GM19463 (cell line): ENCODE measurements around the gene IFNG-AS1.

Experiments used
- ATAC-seq: cut with Tn5 transposase; IDR thresholded peaks from one replicate; pipeline ENCODE4 v1.9.1; 2021; ENCODE audit warnings: mild to moderate bottlenecking, moderate library complexity; ENCODE audit not compliant: unreplicated experiment

Gene IFNG-AS1

DNA sequence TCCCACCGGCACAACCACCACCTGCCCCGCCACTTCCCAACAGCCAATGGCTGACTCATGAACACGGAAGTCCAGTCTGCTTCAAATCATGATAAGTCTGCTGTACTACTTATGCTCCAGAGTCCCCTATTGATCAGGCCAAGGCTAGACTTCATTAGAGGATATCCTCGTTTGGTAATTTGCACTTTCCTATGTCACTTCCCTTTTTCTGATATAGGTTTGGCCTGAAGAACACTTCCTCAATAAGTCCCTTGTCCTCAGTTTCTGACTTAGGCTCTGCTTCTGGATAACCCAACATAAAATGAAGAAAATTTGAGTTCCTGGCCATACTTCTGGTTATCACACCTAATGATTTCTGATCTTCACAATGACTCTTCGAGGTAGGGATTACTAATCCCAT, 45.3 kb downstream of the IFNG-AS1 start:
- no peak for ATAC-seq

DNA sequence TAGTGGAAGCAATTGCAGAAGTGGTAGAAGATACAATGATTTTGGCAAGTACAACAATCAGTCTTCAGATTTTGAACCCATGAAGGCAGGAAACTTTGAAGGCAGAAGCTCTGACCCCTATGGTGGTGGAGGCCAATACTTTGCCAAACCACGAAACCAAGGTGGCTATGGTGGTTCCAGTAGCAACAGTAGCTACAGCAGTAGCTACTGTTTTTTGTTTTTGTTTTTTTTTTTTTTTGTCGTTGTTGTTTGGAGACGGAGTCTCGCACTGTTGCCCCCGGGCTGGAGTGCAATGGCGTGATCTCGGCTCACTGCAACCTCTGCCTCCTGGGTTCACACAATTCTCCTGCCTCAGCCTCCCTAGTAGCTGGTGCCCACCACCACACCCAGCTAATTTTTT, 47.4 kb downstream of the IFNG-AS1 start:
- ATAC-seq: no peak

DNA sequence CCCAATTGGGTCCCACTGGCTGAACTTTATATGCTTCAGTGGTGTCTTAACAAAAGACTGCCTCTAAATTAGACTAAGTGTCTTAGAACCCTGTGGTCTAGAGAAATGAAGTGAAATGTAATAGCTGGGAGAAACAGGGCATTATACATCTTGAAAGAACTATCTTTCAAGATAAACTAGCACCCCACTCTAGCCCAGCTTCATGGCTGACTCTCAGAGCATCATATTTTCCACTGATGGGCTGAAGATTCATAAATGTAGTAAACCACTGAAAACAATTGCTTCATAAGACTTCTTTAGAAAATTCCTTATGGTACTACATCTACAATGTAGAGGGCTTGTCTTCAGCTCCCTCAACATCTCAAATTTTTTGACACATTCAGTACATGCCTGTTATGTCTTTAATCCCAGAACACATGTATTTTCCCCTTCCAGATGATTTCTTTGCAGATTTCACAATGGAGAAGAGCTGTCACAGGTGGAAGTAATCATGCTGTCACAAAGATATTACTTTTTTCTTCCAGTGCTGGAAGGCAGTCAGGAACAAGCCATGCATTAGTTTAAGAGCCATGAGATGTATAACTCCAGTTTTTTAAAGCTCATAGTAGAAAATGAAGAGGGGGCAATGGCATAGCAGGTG, 48.5 kb downstream of the IFNG-AS1 start:
- no peak for ATAC-seq

DNA sequence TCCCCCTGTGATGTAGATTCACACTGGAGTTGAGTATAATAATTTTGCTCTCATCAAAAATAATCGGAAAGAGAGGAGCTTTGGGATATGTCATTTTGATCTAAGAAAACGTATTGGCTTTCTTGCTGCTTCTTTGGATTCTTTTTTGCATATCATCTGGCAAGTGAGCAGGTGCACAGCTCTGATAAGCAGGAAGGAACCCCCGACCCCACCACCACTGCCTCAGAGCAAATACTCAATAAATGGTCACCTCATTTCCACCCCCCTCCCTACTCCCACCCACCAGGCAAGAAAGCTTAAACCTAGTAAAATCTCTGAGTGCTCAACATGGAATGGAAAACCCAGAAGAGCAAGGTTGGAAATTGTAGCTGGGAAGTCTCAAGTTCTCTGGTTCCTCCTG, 49.4 kb downstream of the IFNG-AS1 start:
- no peak for ATAC-seq

DNA sequence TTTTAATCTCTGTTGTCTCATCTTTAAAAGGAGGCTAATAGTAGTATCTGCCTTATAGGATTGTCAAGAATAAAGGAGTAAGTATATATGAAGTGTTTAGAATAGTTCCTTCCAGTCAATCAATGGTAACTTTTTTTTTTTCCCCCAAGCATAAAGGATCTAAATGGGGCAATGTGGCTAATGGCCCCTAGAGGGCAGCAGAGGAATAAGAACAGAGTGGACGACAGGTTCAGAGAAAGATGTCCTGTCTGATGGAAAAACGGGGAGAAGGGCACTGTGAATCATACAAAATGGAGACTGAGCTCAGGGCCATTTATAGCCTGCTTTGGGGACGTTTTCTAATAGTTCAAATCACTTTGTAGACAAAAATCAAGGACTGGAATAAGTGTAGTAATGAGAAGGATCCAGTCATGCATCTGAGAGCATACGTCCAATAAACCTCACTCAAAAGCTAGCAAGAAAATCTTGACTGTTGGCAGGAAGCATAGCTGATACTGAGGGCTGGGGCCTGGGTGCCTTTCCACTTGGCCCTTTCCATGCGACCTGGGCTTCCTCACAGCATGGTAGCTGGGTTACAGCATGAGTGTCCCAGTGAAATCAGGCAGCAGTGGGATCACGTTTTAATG, 51.3 kb downstream of the IFNG-AS1 start:
- ATAC-seq: peak; percentile 38

DNA sequence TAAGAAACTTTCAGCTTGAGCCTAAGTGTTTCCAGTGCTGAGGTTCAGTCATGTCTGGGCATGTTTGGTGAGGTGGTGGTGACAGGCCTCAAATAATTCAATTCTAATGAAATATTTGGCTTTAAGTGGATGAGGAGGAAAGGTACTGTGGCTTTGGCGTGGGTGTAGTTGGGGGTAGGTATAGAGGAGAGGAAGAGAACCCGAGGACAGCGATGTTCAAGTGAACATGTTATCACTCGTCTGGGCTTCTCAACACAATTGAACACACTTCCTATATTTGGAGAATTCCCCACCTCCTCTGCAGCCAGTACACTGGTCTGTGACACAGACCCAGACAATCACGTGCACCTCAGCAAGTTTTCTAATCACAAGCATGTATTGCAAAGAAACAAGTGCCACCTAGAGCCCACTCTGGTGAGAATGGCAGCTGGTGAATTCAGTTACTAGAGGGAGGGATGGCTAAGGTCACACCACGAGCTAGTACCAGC, 53.0 kb downstream of the IFNG-AS1 start:
- ATAC-seq: peak; percentile 77

DNA sequence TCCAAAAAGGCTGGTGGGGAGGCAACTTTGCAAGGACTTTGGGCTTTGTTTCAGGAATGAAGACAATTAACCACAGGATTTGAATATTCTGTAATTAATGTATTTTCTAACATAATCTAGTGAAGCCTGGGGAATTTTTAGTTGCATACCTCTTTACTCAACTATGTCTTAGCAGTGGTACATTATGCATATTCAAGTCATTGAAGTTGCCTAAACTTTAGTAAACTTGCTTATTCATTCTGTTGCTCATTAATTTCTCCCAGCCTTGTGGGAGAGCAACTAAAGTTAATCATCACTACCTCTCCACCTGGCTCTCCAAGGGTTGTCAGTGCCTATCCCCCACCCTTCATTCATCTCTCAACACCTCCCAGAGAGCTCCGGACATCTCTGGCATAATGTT, 54.2 kb downstream of the IFNG-AS1 start:
- ATAC-seq: peak; percentile 35

DNA sequence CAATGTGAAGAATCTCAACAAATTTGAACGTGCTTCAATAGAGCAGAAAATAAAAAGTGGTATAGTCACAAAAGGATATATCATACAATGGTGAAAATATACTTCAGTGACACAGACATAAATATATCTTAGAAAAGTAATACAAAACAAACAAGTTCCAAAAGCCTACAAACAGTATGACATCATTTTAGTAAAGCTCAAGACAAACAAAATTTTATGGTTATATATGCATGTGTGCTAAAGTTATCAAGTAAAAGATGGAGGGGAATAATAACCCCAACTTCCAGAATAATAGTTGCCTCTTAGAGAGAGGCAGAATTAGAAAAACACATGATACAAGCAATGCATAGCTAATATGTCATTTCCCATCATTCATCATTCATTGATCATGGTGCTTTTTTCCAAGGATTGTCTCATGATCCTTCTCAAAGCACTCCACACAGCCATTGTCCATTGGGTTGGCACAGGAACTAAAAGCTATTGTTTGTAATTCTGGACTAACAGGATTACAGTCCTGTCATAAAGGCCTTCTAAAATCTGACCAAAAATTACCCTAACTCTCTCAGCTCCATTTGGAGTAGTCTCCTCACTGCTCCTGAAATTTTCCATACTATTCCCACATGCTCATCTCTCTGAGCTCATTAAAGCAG, 59.5 kb downstream of the IFNG-AS1 start:
- no peak for ATAC-seq

DNA sequence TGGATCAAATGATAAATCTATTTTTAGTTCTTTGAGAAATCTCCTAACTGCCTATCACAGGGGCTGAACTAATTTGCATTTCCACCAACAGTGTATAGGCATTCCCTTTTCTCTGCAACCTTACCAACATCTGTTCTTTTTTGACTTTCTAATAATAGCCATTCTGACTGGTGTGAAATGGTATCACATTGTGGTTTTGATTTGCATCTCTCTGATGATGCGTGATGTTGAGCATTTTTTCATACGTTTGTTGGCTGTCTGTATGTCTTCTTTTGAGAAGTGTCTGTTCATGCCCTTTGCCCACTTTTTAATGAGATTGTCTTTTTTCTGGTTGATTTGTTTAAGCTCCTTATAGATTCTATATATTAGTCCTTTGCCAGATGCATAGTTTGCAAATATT, 67.1 kb downstream of the IFNG-AS1 start:
- ATAC-seq: no peak

DNA sequence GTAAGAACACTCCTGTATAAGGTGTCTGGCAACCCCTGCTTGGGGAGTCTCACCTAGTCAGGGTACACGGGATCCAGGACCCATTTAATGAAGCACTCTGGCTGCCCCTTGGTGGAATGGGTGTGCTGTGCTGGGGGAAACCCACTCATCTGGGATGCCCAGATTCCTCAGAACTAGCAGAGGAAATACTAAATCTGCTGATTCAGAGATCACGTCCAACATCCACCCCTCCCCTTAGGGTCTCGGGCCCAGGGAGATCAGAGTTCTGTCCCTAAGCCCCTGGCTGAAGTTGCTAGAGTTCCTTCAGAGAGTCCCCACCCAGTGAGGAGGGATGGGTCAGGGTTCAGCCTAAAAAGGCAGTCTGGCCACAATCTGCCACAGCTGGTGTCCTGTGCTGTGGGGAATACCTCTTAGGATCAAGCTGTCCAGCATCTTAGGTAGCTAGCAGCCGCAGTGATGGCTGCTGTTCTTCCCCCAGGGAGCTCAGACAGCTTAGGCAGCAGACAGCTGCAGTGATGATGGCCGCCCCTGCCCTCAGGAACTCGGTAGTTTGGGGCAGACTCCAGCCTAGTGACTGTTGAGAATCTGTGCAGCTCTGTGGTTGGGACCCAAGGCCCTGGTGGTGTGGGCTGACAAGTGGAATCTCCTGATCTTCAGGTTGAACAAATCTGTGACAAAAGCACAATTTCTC, 74.8 kb downstream of the IFNG-AS1 start:
- no peak for ATAC-seq

DNA sequence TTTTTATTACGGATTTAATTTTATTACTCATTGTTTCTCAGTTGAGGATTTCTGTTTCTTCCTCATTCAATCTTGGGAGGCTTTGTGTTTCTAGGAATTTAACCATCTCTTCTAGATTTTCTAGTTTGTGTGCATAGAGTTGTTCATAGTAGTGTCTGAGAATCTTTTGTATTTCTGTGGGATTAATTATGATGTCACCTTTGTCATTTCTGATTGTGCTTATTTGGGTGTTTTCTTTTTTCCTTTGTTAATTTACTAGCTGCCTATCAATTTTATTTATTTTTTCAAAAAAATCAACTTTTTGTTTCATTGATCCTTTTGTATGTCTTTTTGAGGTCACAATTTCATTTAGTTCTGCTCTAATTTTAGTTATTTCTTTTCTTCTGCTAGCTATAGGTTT, 75.9 kb downstream of the IFNG-AS1 start:
- no peak for ATAC-seq

DNA sequence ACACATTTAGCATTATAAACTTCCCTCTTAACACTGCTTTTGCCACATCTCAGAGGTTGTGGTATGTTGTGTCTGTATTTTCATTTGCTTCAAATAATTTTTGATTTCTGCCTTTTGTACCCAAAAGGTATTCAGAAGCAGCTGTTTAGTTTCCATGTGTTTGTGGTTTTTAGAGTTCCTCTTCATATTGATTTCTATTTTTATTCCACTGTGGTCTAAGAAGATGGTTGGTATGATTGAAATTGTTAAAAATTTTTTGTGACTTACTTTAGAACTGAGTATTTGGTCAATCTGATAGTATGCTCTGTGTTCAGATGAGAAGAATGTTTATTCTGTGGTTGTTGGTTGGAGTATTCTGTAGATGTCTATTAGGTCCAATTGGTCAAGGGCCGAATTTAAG, 76.4 kb downstream of the IFNG-AS1 start:
- ATAC-seq: no peak

DNA sequence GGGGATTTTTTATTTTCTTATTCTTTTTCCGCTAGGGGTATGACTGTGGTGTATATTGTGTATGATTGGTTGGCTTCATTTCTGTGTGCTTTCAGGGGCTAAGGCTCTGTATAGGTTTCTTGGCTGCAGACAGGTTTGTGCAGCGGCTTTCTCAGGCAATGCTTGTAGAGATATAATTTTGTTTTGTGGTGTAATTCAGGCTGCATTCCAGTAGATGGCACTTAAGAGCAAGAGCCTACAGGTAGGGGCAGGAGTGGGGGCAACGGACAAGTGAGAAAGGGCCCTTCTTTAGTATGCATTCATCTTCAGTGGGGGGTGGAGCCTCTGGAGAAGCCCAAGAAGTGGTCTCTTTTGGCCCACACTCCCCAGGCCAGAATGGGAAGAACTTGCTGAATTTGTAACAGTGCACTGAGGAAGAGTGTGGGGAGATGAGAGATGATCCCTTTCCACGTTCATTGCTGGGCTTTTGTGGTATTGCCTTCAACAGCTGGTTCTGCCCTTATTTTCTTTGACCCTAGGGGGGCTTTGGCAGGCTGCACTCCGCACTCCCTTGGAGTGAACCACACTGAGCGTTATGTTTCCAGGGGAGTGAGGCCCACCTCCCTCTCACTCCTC, 78.6 kb downstream of the IFNG-AS1 start:
- ATAC-seq: no peak

DNA sequence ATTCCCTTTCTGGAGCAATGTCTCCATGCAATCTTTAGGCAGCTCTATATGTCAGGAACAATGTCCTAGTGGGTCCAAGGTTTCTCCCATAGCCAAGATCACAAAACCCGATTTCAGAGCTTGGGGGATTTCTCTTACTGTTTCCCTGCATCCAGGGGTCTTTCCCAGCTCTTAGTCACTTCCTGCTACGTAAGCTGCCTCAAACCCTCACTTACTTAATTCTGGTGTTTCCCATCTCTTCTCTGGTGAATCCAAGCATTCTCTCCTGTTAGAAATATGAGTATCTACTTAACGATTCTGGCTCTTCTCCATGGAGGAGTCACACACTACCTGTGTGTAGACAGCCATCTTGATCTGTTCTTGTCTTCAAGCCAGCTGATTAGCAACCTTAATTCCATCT, 80.0 kb downstream of the IFNG-AS1 start:
- no peak for ATAC-seq
